Activated CD4-positive, CD25-positive, alpha-beta regulatory T cell (primary cell): ENCODE results near the gene PDHX.

Experiments
- DNase-seq, 4 experiments: peaks; one replicate each; lab custom pipeline; 2025; lab: John Stamatoyannopoulos, UW

PDHX gene

GRCh38 chr11:34990916-34991315 lies 74.5 kb downstream of the PDHX start:
- DNase-seq: no peak

DNA sequence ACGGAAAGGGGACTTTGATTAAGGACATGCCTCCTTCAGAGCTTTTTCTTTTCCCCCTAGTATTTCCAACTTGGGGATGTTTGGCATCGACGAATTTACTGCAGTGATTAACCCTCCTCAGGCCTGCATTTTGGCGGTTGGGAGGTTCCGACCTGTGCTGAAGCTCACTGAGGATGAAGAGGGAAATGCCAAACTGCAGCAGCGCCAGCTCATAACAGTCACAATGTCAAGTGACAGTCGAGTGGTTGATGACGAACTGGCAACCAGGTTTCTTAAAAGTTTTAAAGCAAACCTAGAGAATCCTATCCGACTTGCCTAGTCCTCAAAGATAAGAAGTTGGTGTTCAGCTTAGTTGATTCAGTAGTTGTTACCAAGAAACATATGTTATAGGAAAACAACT lies 78.4 kb downstream of the PDHX start:
- DNase-seq: no peak

DNA sequence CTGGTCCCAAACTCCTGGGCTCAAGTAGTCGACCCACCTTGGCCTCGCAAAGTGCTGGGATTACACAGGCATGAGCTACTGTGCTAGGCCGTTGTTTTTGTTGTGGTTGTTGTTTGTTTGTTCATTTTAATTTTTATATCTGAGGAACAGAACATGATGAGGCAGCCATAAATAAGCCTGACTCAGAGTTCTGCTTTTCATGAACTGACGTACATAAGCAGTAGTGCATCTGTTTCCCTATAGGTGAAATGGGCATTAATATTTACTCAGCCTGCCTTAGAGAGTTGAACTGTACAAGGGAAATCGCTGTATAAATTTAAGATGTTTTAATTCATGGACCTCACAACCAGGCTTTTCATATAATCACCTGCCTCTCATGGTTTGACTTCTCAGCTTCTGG lies 80.5 kb downstream of the PDHX start:
- no peak for DNase-seq

DNA sequence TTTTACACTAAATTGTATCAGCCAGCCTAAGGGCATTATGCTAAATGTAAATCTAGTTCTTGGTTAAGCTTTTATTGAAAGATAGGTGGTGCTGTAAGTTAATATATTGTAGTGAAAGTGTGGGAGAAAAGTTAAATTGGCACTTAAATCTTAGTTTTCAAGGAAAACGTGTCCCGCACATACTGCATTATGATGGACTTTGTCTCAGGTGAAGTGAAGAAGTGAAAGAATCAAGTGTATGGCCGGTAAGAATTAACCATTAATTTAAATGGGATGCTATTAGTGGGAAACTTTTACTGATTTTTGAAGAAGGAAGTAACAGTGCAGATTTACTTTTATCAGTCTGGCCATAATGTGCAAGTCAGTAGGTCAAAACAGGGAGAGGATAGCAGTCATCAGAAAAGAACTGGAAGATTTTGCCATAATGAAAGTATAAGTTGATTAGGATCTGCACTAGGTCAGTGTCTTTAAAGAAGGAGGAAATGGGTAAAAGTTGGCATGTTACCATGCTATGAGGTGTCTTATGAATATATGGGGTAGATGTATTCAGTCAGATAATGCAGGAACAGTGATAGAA lies 81.6 kb downstream of the PDHX start:
- DNase-seq: no peak

GRCh38 chr11:34999453-34999852 lies 83.0 kb downstream of the PDHX start:
- no peak for DNase-seq

GRCh38 chr11:35003186-35003585 lies 86.8 kb downstream of the PDHX start:
- DNase-seq: no peak

DNA sequence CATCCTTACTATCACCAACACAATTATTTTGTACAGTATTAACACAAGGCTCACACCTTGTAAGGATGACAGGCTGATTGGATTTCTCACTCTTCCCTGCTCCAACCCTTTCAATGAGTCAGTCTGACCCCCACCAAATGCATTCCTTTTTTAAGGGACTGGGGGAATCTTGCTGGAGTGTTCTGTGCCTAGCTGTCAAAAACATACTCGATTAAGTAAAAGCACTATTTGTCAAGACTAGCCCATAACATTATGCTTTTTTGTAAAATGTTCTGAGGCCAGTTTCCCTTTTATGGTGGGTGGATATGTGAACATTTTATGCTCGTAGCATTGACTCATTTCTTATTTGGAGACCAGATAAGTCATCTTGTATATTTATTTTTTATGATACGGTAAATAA lies 87.2 kb downstream of the PDHX start:
- no peak for DNase-seq

GRCh38 chr11:35005141-35005780 lies 88.8 kb downstream of the PDHX start:
- no peak for DNase-seq

- no peak for DNase-seq
Measured at GRCh38 chr11:35006389-35007128, 90.1 kb downstream of the PDHX start.

- DNase-seq: no peak
Measured at GRCh38 chr11:35007277-35007676, 90.9 kb downstream of the PDHX start.

DNA sequence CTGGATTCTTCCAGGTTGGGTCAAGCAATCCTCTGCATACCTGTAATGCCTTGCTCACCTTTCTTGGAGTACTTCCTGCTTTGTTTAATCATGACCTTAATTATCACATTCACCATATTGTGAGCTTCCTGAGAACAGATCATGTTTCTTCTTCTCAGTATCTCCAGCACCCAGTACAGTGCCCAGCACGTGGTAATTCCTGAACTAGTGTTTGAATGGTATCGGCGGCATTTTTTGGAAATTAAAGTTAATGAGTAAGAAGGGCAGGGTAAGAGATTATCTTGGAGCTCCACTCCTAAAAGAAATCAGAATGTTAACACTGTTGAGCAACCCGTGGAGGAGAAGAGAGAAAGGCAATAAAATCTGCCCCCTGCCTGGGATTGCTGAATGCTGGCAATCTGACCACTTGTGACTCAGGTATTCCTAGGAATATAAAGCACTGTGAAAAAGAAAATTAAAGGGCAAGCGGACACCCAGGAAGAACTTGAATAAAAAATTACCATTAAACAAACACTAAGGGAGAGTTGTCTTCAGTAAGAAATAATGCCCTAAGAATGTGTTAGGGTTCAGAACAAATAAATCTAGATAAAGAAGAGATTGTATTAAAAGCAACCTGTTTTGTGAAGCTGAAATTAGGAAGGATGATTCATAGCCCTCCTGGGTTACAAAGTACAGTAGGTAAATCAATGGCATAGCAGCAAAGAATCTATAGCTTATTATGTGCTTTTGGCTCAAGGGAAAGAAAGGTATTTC lies 92.9 kb downstream of the PDHX start:
- no peak for DNase-seq

DNA sequence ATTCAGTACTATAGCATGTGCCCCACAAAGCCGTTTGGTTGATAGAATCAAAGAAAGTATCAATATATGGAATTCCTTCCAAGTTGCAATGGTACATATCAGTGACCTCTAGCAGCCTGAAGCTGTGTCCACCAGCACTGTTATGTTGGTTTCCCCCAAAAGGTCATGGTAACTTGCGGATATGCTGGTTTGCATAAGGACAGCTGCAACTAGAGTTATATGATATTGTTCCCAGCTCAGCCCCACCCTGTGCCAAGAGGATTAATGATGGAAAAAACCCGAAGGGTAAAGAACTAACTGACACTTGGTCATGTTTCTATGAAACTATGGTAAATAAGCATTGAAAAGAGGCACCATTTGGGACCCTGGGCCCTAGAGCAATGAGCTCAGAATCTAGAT lies 93.5 kb downstream of the PDHX start:
- DNase-seq: no peak

DNA sequence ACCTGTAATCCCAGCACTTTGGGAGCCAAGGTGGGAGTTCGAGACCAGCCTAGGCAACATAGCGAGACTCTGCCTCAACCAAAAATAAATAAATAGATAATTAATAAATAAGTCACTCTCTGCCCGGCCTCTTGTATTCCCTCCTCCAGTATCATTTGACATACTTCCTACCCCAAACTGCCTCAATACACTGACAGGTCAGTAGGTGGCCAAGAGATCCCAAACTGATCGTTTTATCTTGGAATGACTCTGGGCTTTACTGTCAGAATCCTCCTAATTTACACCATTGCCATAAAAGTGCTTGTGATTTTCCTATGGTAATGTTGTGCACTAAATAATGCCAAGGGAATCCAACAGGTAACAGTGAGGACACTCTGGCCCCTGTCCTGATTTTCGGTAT lies 94.2 kb downstream of the PDHX start:
- DNase-seq: no peak

GRCh38 chr11:35011389-35011788 lies 95.0 kb downstream of the PDHX start:
- no peak for DNase-seq

DNA sequence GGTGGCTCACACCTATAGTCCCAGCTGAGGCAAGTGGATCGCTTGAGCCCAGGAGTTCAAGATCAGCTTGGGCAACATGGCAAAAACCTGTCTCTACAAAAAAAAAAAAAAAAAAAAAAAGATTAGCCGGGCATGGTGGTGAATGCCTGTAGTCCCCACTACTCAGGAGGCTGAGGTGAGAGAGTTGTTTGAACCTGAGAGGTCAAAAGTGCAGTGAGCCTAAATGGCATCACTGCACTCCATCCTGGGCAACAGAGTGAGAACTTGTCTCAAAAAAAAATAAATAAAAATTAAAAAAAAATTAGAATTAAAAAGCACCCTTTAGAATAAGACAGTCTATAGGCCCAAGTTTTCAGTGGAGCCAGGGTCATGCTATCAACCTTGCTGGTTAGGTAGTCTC lies 95.5 kb downstream of the PDHX start:
- no peak for DNase-seq

DNA sequence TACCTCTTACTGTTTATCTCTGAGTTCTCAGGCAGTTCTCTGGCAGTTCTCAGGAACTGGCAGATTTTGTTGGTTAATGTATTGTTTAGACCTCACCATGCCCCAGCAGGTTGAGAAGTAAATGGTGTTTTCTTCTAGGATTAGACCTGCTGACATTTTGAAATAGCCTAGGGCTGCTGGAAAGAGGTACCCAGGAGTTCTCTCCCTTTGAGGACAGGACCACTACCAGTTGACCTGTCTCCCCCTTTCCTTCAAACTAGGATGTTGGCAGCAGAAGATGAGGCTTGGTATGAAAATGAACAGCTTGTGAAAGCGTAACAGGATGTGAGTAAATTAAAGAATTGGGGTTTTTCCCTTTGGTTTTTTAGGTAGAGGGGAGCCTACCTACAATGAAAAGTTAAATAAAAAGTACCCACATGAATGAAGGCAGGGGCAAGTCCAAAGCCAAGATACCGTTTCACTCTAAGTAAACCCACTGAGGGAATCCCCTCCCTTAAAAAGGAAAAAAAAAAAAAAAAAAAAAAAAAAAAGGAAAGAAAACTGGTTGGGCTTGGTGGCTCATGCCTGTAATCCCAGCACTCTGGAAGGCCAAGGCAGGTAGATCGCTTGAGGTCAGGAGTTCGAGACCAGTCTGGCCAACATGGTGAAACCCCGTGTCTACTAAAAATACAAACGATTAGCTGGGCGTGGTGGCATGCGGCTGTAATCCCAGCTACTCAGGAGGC lies 96.2 kb downstream of the PDHX start:
- DNase-seq: no peak

DNA sequence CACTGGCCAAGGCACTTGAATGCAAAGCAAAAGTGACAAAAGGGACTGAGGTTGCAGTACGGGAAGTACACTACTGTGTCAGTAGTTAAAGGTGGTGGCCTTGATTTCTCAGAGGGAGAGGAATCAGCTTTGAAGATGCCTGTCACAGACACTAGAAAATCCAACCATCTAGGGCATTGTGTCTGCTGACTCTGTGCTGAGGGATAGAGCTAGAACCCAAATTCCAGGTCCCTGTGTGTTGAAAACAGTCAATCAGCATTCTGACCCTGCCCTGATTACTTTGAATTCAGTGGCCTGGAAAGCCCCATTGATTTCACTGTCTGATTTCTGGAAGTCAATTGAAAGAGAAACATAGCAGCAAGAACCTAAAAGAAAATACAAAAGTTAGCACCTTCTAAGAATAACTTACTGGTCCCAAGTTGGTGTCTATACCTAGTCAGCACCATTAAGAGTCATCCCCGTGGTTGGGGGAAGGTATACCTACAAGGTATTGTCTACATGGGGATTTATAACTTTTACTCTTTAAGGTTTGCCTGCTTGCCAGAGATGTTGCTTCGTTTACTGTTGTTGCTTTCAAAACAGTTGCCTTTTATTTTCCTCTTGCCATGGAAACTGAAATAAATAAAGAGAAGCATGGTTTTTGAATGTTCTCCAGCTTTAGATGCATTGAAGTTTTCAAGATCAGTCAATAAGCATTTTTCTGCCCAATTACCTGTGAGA lies 97.3 kb downstream of the PDHX start:
- DNase-seq: no peak

- DNase-seq: no peak
Measured at GRCh38 chr11:35014346-35014745, 97.9 kb downstream of the PDHX start.

- DNase-seq: no peak
Measured at GRCh38 chr11:35015621-35016387, 99.4 kb downstream of the PDHX start.

GRCh38 chr11:35016916-35017315 lies 100.5 kb downstream of the PDHX start:
- DNase-seq: no peak
